HEK293 (cell line): ENCODE measurements around the gene TUBB2B.

Source experiments
- CTCF ChIA-PET: fragments of 350-600 bp; formaldehyde crosslinking; extraction: SDS; loops from one replicate; lab custom pipeline; 2021; ENCODE audit warnings: antibody characterized with exemption; lab: Yijun Ruan, JAX
- POLR2A ChIA-PET: fragments of 300-600 bp; formaldehyde crosslinking; extraction: SDS; loops from one replicate; lab custom pipeline; 2020; ENCODE audit warnings: antibody characterized with exemption, inconsistent platforms; lab: Yijun Ruan, JAX
- H3K27ac ChIP-seq: fragments of 200-500 bp; sonication (Bioruptor generic); 2 replicates; pipeline ENCODE4 v1.5.1; 2014; ENCODE audit warnings: low read depth, low read length, control low read depth, inconsistent platforms; ENCODE audit errors: extremely low read depth
- H3K36me3 ChIP-seq, 2 experiments: fragments of 200-500 bp in 1 of 2; sonication (Bioruptor generic) in 1 of 2; 1 replicate in 1 of 2; 2 replicates in 1 of 2; pipeline ENCODE4 v1.5.1; 2014 to 2017; ENCODE audit warnings: inconsistent platforms in 2 of 2, low read length in 2 of 2; ENCODE audit not compliant: control insufficient read depth in 2 of 2, insufficient read depth in 1 of 2
- H3K4me1 ChIP-seq: fragments of 200-500 bp; sonication (Bioruptor generic); 2 replicates; pipeline ENCODE4 v1.5.1; 2014; ENCODE audit warnings: mild to moderate bottlenecking, low read length, inconsistent platforms; ENCODE audit not compliant: control insufficient read depth, insufficient read depth
- H3K4me3 ChIP-seq: 2 replicates; pipeline ENCODE4 v1.5.1; 2011; ENCODE audit warnings: low read depth, mild to moderate bottlenecking, control low read depth, low read length, moderate library complexity
- H3K9me3 ChIP-seq: fragments of 200-500 bp; sonication (Bioruptor generic); 2 replicates; pipeline ENCODE4 v1.5.1; 2014; ENCODE audit warnings: low read depth, low read length, inconsistent platforms; ENCODE audit not compliant: control insufficient read depth, insufficient read depth
- MEIS1 ChIP-seq: sonication (generic); formaldehyde crosslinking; IDR thresholded peaks from 2 replicates; pipeline ENCODE4 v1.8.1; 2022; ENCODE audit warnings: missing genetic modification reagents, mild to moderate bottlenecking, borderline replicate concordance
- MYNN ChIP-seq: fragments of 450-650 bp; formaldehyde crosslinking; IDR thresholded peaks from 2 replicates; pipeline ENCODE4 v1.5.1; 2016; ENCODE audit warnings: missing biosample characterization, missing genetic modification characterization, borderline replicate concordance
- OSR2 ChIP-seq: fragments of 450-650 bp; formaldehyde crosslinking; IDR thresholded peaks from 2 replicates; pipeline ENCODE4 v1.5.1; 2016; ENCODE audit warnings: missing biosample characterization, missing genetic modification characterization
- PBX3 ChIP-seq: sonication (generic); formaldehyde crosslinking; IDR thresholded peaks from 2 replicates; pipeline ENCODE4 v1.8.1; 2022; ENCODE audit warnings: mild to moderate bottlenecking, moderate library complexity, missing genetic modification reagents
- PRDM4 ChIP-seq: fragments of 450-650 bp; formaldehyde crosslinking; IDR thresholded peaks from 2 replicates; pipeline ENCODE4 v1.5.1; 2017; ENCODE audit warnings: missing biosample characterization, missing genetic modification characterization
- PRDM6 ChIP-seq: fragments of 450-650 bp; formaldehyde crosslinking; IDR thresholded peaks from 2 replicates; pipeline ENCODE4 v1.5.1; 2017; ENCODE audit warnings: missing biosample characterization, missing genetic modification characterization
- REST ChIP-seq: fragments of 450-650 bp; formaldehyde crosslinking; IDR thresholded peaks from 2 replicates; pipeline ENCODE4 v1.5.1; 2016; ENCODE audit warnings: missing biosample characterization, missing genetic modification characterization
- ZNF202 ChIP-seq: fragments of 450-650 bp; formaldehyde crosslinking; IDR thresholded peaks from 2 replicates; pipeline ENCODE4 v1.5.1; 2016; ENCODE audit warnings: missing biosample characterization, missing genetic modification characterization, borderline replicate concordance
- ZNF274 ChIP-seq, 2 experiments: fragments of 200-500 bp in 1 of 2; fragments of 450-650 bp in 1 of 2; sonication (Bioruptor generic) in 1 of 2; formaldehyde crosslinking in 1 of 2; IDR thresholded peaks; 2 replicates each; pipeline versions ENCODE4 v1.5.1 to v1.6.1; 2014 to 2016; ENCODE audit warnings: borderline replicate concordance in 1 of 2, inconsistent platforms in 1 of 2, low read length in 1 of 2, missing biosample characterization in 1 of 2, missing genetic modification characterization in 1 of 2
- ZNF473 ChIP-seq: fragments of 450-650 bp; formaldehyde crosslinking; IDR thresholded peaks from 2 replicates; pipeline ENCODE4 v1.5.1; 2017; ENCODE audit warnings: missing biosample characterization, missing genetic modification characterization
- ZNF555 ChIP-seq: fragments of 450-650 bp; formaldehyde crosslinking; conservative IDR thresholded peaks from 2 replicates; pipeline ENCODE4 v1.5.1; 2017; ENCODE audit warnings: missing biosample characterization, mild to moderate bottlenecking, missing genetic modification characterization, inconsistent platforms
- ZNF639 ChIP-seq: fragments of 450-650 bp; formaldehyde crosslinking; IDR thresholded peaks from 2 replicates; pipeline ENCODE4 v1.5.1; 2016; ENCODE audit warnings: missing biosample characterization, missing genetic modification characterization
- ZNF701 ChIP-seq: fragments of 450-650 bp; formaldehyde crosslinking; IDR thresholded peaks from 2 replicates; pipeline ENCODE4 v1.5.1; 2016; ENCODE audit warnings: missing biosample characterization, missing genetic modification characterization
- ZNF777 ChIP-seq: fragments of 450-650 bp; formaldehyde crosslinking; IDR thresholded peaks from 2 replicates; pipeline ENCODE4 v1.5.1; 2017; ENCODE audit warnings: missing biosample characterization, missing genetic modification characterization, borderline replicate concordance
- ZNF792 ChIP-seq: fragments of 450-650 bp; formaldehyde crosslinking; IDR thresholded peaks from 2 replicates; pipeline ENCODE4 v1.5.1; 2016; ENCODE audit warnings: missing biosample characterization, missing genetic modification characterization
- ZNF837 ChIP-seq: fragments of 450-650 bp; formaldehyde crosslinking; IDR thresholded peaks from 2 replicates; pipeline ENCODE4 v1.5.1; 2016; ENCODE audit warnings: missing biosample characterization, missing genetic modification characterization
- ZSCAN18 ChIP-seq: fragments of 450-650 bp; formaldehyde crosslinking; IDR thresholded peaks from 2 replicates; pipeline ENCODE4 v1.5.1; 2016; ENCODE audit warnings: missing biosample characterization, missing genetic modification characterization

Gene TUBB2B

GRCh38 chr6:3193102-3193849 is 34.2 kb downstream of the TUBB2B start:
- H3K4me3 ChIP-seq, result no peak overlapping the region
- no peak overlapping the region for H3K27ac ChIP-seq
- CTCF ChIA-PET, result interaction anchor here (0.5 to 1.0 kb wide), 3 partner anchors 9 to 282 kb away, joined by 3 to 7 read pairs (median 3); no protein-coding TSS in a partner anchor
- H3K9me3 ChIP-seq, result no peaks in the 10 kb centered on the region
- no peaks in the 10 kb centered on the region for H3K36me3 ChIP-seq
- POLR2A ChIA-PET, result interaction anchor here (0.7 to 1.7 kb wide), 2 partner anchors 19 to 110 kb away, joined by 3 to 4 read pairs; no protein-coding TSS in a partner anchor
- H3K4me1 ChIP-seq, result no peaks in the 10 kb centered on the region
- TF ChIP-seq ZNF555 (tag by site-specific recombination) (no peak), REST (tag by site-specific recombination) (no peak), ZSCAN18 (no peak), PBX3 (no peak), ZNF639 (tag by site-specific recombination) (no peak), ZNF792 (tag by site-specific recombination) (no peak), OSR2 (tag by site-specific recombination) (no peak), PRDM6 (tag by site-specific recombination) (no peak), ZNF473 (tag by site-specific recombination) (no peak), ZNF701 (tag by site-specific recombination) (no peak), MYNN (tag by site-specific recombination) (no peak), ZNF837 (tag by site-specific recombination) (no peak), ZNF777 (tag by site-specific recombination) (no peak), PRDM4 (tag by site-specific recombination) (no peak), MEIS1 (CRISPR knock-in tag) (no peak), ZNF202 (tag by site-specific recombination) (no peak), ZNF274 (IDR thresholded peaks at IDR 0.05; ENCODE audit: low read length) (no peak), ZNF274 (tag by site-specific recombination; IDR thresholded peaks at IDR 0.05; ENCODE audit: borderline replicate concordance) (no peak)
